ENCODE data around the gene TSACC.

DNA sequence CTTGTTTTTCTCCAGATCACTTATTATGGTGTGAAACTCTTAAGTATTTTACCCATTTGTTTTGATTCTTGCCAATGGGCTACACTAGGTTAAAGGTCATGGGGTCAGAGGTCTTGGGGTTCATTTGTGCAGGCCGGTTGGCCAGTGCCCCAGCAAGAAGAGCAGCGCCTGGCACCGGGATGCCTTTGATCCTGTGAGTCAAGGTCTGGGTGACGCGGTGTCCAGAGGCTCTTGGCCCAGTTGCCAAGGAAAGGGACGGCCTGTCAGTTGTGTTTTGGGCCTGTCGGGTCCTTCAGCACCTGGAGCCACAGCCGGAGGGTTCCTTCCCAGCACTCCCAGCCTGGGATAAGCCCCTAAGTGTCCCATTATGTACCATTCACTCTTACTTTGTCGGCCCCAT lies 55.8 kb downstream of the TSACC start:
- no peak for TF ChIP-seq CTCF (IDR thresholded peaks at IDR 0.05; ENCODE audit: low read depth, low read length, poor library complexity, severe bottlenecking)
- TF ChIP-seq EZH2phosphoT487 (IDR thresholded peaks at IDR 0.05; ENCODE audit: borderline replicate concordance, low read length) = no peak
